PFSK-1 (cell line): ENCODE data around the gene MKNK2.

Experiments
- POLR2AphosphoS5 ChIP-seq: IDR thresholded peaks from 2 replicates; pipeline ENCODE4 v1.6.1; 2012; ENCODE audit warnings: low read depth, mild to moderate bottlenecking, control low read depth, low read length, moderate library complexity
- REST ChIP-seq, 2 experiments: IDR thresholded peaks; 2 replicates each; pipeline versions ENCODE4 v1.6.1 to v1.8.0; 2011 to 2012; ENCODE audit warnings: low read depth in 2 of 2, low read length in 2 of 2, control low read depth in 1 of 2, inconsistent platforms in 1 of 2, mild to moderate bottlenecking in 1 of 2, moderate library complexity in 1 of 2; ENCODE audit not compliant: insufficient read depth in 1 of 2
- TAF1 ChIP-seq: IDR thresholded peaks from 2 replicates; pipeline ENCODE4 v1.6.1; 2012; ENCODE audit warnings: low read length, control low read depth, borderline replicate concordance; ENCODE audit not compliant: insufficient read depth

GRCh38 chr19:2010135-2010668, 40.8 kb downstream of the MKNK2 start:
- TF ChIP-seq POLR2AphosphoS5 (no peak), TAF1 (no peak), REST (IDR thresholded peaks at IDR 0.05; ENCODE audit: insufficient read depth in 1 of 2, low read depth in 2 of 2, low read length in 2 of 2) (no peak)
